CD4-positive, alpha-beta T cell treated with Interleukin-6 for 4 hours (primary cell): Measurements from ENCODE around the gene HNRNPLL.

Experiments used
- DNase-seq: peaks from one replicate; pipeline ENCODE4 v3.0.0-alpha.2; 2020; ENCODE audit warnings: mixed read lengths

The HNRNPLL gene

DNA sequence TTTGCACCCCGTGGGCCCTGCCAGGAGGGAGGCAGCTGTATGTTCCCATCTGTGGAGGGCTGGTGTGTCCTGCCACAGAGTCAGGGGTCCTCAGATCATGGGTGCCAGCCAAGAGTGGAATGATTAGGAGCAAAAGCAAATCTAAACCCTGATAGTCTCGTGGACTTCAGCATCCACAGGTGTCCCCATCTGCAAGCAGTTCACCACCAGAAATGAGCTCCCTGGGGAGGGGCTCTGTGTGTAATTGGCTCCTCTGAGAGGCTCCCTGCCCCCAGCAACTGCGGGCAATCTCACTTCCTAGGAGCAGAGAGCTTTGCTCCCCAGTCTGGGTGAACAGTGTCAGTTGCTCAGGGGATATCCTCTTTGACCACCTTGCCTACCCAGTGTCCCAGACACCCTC is 78.1 kb downstream of the HNRNPLL start:
- no peak for DNase-seq

DNA sequence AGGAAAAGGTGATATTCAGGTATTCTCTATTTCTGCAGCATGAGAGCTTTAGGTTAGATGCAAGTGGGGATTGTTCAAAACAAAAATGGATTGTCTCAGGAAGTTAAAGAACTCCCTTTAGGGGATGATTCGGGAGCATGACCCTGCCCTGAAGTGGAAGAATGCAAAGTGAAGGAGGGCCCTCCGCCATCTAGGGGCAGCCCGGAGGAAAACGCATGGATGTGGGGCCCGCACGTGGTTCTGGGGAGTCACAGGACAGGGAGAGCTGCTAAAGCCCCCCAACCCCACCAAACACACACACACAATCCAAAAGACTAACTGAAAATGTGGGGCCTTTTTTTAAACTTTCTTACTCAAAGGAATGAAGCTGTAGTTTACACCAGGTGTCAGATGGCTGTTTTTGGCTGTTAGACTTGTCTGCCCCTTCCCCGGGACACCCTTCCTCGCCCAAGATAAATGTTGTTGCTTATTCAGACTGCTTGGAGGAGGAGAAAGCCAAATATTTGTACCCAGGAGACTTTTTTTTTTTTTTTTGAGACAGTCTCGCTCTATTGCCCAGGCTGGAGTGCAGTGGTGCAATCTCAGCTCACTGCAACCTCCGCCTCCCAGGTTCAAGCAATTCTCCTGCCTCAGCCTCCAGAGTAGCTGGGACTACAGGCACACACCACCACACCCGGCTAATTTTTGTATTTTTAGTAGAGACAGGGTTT is 78.8 kb downstream of the HNRNPLL start:
- DNase-seq: no peak

DNA sequence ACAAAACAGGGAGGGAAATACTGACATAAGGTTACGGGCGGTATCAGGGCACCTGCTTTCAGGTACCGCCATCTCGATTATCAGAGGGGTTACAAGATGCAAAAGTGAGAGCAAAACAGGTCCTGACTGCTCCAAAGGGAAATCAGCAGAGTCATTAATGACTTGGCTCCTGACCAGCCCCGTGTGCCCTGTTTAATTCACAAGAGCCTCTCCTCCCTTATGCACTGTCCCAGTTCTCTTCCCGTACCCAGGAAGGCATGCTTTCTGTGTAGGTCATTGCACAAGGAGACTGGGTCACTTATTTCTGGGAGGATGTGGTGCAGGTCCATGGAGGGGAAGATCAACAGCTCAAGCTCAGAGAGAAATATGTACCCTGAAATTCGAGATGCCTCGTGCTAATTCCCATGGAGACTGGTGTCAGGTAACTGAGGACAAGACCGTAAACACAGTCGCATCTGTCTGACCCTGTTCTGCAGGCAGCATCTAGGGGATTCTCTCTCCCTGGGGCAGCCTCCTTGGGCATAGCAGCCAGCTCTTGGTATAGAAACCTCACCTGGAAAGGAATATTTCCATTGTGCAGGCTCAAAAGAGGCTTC is 79.9 kb downstream of the HNRNPLL start:
- DNase-seq: no peak

DNA sequence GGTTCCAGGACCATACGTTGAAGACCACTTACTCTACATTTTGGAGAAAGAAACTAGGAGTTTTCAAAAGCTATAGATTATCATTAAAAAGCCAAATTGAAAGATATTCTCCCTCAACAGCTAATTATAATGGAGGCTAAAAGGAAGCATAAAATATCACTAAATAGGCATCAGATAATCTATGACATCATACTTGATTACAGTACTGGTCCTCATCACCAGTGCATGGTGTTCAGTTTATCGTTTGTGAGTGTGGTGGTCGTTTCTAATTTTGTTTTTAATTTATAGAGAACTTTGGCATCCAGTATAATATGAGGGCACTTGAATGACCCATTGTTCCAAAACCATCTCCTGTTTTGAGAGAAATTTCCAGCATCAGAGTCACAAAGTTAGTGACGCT is 80.9 kb downstream of the HNRNPLL start:
- no peak for DNase-seq

DNA sequence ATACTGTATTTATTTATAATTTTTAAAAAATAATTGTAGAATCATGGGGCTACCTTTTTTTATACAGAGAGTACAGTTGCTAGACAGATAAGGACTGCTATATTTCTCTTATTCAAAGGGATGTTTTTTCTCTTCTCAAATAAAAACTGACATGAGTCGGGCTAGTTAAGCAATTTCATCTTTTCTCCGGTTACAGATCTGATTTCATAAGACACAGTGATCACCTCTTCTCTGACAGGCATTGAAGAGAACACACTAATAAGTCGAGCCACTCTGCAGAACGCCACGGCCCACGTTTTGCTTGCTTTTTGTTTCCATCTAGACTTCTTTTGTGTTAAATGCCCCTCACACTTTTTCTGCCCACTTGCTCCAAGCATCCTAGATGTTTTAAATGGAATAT is 85.4 kb downstream of the HNRNPLL start:
- DNase-seq: no peak

DNA sequence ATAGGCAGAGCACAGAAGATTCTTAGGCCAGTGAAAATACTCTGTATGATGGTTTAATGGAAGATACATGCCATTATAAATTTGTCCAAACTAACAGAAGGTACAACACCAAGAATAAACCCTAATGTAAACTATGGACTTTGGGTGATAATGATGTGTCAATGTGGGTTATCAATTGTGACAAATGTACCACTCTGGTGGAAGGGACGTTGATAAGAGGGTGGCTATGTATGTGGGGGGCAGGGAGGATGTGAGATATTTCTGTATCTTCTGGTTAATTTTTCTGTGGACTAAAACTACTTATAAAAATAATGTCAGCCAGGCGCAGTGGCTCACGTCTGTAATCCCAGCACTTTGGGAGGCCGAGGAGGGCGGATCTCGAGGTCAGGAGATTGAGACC is 86.2 kb downstream of the HNRNPLL start:
- no peak for DNase-seq

DNA sequence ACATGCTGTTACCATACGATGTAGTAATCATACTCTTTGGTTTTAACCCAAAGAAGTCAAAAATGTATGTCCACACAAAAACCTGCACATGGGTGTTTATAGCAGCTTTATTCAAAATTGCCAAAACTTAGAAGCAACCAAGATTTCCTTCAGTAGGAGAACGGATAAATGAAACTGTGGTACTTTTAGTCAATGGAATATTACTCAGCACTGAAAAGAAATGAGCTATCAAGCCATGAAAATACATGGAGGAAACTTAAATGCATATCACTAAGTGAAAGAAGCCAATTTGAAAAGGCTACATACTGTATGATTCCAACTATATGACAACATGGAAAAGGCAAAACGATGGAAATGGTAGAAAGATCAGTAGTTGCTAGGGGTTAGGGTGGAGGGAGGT is 86.6 kb downstream of the HNRNPLL start:
- no peak for DNase-seq

DNA sequence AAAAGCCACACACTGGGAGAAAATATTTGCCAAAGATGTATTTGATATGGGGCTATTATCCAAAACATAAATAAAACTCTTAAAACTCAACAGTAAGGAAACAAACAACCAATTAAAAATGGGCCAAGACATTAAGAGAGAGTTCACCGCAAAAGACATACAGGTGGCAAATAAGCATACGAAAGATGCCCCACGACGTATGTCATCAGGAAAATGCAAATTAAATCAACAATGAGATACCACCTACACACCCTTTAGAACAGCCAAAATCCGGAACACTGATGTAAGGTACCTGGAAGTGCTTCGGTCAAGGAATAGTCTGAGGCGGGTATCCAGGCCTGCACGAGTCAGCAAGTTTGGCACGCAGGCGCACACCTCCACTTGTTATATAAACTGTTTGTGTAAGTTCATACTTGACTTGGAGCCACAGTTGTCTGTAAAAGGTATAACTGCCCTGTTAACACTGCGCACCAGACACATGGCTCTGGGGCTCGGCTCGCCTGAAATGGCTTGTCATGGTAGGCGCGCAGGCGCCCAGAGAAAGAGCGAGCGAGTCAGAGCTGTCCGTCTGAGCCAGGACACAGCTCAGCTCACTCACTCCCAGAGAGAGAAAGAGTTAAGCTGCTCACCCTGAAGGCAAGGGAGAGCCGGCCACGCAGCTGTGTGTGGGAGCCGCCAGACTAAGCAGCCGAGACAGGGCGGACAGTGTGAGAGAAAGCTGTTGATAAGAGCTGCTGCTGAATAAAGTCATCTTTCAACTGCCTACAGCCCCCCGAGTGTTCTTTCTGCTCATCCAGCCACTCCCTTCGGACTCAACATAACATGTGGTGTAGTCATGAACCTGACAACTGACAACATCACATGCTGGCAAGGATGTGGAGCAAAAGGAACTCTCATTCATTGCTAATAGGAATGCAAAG is 87.3 kb downstream of the HNRNPLL start:
- DNase-seq: no peak

DNA sequence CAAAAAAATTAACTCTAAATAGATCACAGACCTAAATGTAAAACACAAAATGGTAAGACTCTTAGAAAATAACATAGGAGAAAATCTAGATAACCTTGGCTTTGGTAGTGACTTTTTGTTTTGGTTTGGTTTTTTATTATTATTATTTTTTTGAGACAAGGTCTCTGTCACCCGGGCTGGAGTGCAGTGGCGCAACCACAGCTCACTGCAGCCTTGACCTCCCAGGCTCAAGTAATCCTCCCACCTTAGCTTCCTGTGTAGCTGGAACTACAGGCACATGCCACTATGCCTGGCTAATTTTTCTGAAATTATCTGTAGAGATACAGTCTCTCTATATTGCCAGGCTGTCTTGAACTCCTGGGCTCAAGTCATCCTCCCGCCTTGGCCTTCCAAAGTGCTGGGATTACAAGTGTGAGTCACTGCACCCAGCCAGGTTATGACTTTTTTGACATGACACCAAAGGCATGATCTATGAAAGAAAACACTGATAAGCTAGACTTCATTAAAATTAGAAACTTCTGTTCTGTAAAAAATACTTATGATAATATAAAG is 88.0 kb downstream of the HNRNPLL start:
- no peak for DNase-seq

- no peak for DNase-seq
These were observed 90.5 kb downstream of the HNRNPLL start for GRCh38 chr2:38512211-38512610.
